Spinal cord (tissue), 10 donors: ENCODE data around the gene RNF4. TPM values are rescaled to one million over a fixed set of nuclear protein-coding genes. Genes with fewer than 3 reads are reported as not detected.
A peak's percentile ranks its signal among the peaks of the same experiment; 100 is the strongest.

ENCODE experiments used
- DNase-seq, 6 donors: peaks; one replicate each; pipeline versions ENCODE4 v3.0.0 to v3.0.0-alpha.2; 2013 to 2015; ENCODE audit warnings: low spot score in 6 of 6, low read depth in 4 of 6
- H3K27ac ChIP-seq: one replicate; pipeline ENCODE4 v1.5.1; 2013; ENCODE audit warnings: low read depth, low read length, control low read depth
- H3K27me3 ChIP-seq: one replicate; pipeline ENCODE4 v1.6.1; 2013; ENCODE audit warnings: low read length; ENCODE audit not compliant: control insufficient read depth, insufficient read depth
- H3K36me3 ChIP-seq: one replicate; pipeline ENCODE4 v1.6.1; 2013; ENCODE audit warnings: low read length; ENCODE audit not compliant: control insufficient read depth, insufficient read depth
- H3K4me1 ChIP-seq: one replicate; pipeline ENCODE4 v1.6.1; 2013; ENCODE audit warnings: low read length; ENCODE audit not compliant: control insufficient read depth, insufficient read depth
- H3K4me3 ChIP-seq: one replicate; pipeline ENCODE4 v1.5.1; 2013; ENCODE audit warnings: low read depth, low read length, control low read depth
- H3K9me3 ChIP-seq: one replicate; pipeline ENCODE4 v1.6.1; 2013; ENCODE audit warnings: low read length; ENCODE audit not compliant: control insufficient read depth, insufficient read depth
- WGBS: methylation state at CpG from one replicate; pipeline ENCODE4 v1.1.5; 2013; ENCODE audit warnings: missing lambda C conversion rate; ENCODE audit not compliant: insufficient coverage; 5-methylcytosine and 5-hydroxymethylcytosine counted together
- polyA plus RNA-seq, 2 donors: library from polyadenylated mRNA; unstranded; fragments of 120-200 nt; gene quantifications; one replicate each; pipeline ENCODE4 v1.2.1, GENCODE V29; 2013; ENCODE audit not compliant: insufficient read length in 2 of 2
- total RNA-seq, 2 donors: library from RNA; depleted of rRNA in 1 of 2; stranded (reverse); fragments of 120-200 nt in 1 of 2; fragments of >200 nt in 1 of 2; gene quantifications; one replicate each; pipeline versions ENCODE4 v1.2.3 to v1.2.4, GENCODE V29; 2013 to 2014
- donor health status: healthy.

Gene RNF4
- total and polyA plus RNA-seq, 4 donors = 41.0 to 67.0 (median 53.8) TPM

- Histone ChIP-seq H3K4me3 (peak overlapping the region; percentile 87), H3K27me3 (no peaks in the 10 kb centered on the region), H3K27ac (peak overlapping the region; percentile 85), H3K4me1 (peaks cover 19% of the 10 kb centered on the region), H3K36me3 (peaks cover 24% of the 10 kb centered on the region), H3K9me3 (peaks cover 2% of the 10 kb centered on the region)
- DNase-seq = peak in 2 of 6 donors; percentile 9 to 32
- WGBS = under 1% methylated on average over 78 of the region's 78 CpGs
These were observed 482 bp downstream of the RNF4 start for GRCh38 chr4:2469192-2469984.

DNA sequence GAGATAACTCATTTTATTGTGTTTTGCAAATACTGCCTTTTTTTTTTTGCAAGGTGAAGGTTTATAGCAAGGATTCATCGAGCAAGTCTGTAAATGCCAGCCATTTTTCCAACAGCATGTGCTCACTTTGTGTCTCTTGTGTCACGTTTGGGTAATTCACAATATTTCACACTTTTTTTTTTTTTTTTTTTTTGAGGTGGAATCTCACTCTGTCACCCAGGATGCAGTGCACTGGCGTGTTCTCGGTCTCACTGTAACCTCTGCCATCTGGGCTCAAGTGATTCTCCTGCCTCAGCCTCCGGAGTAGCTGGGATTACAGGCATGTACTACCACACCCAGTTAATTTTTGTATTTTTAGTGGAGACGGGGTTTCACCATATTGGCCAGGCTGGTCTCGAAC lies 1.9 kb downstream of the RNF4 start:
- no peak for DNase-seq
- WGBS = 100% methylated on average over 2 of the region's 7 CpGs
- Histone ChIP-seq H3K9me3 (peaks cover 2% of the 10 kb centered on the region), H3K4me1 (peaks cover 19% of the 10 kb centered on the region), H3K27me3 (no peaks in the 10 kb centered on the region), H3K36me3 (peaks cover 21% of the 10 kb centered on the region), H3K4me3 (no peak overlapping the region), H3K27ac (no peak overlapping the region)

- DNase-seq = no peak
- no peaks in the 10 kb centered on the region for H3K27me3 ChIP-seq
- H3K36me3 ChIP-seq = peaks cover 21% of the 10 kb centered on the region
- no peak overlapping the region for H3K27ac ChIP-seq
- no CpG with 5 or more reads among the region's 4 CpGs for WGBS
- H3K4me3 ChIP-seq = no peak overlapping the region
- peaks cover 18% of the 10 kb centered on the region for H3K4me1 ChIP-seq
- H3K9me3 ChIP-seq = peaks cover 2% of the 10 kb centered on the region
These were observed 3.3 kb downstream of the RNF4 start for GRCh38 chr4:2472187-2472586.

DNA sequence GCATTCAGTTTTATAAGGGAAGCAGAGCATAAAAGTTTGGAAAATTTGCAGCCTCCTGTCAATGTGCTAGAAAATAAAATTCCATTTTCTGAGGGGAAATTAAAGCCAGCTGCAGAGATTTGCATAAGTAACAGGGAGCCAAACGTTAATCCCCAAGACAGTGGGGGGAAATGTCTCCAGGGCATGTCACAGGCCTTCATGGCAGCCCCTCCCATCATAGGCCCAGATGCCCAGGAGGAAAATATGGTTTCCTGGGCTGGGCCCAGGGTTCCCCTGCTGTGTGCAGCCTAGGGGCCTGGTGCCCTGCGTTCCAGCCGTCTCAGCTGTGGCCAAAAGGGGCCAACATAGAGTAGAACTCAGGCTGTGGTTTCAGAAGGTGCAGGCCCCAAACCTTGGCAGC lies 9.3 kb downstream of the RNF4 start:
- Histone ChIP-seq H3K27ac (no peak overlapping the region), H3K9me3 (no peaks in the 10 kb centered on the region), H3K27me3 (no peaks in the 10 kb centered on the region), H3K36me3 (peaks cover 11% of the 10 kb centered on the region), H3K4me1 (peaks cover 12% of the 10 kb centered on the region), H3K4me3 (no peak overlapping the region)
- 39% methylated on average over 3 of the region's 3 CpGs for WGBS
- DNase-seq = no peak

DNA sequence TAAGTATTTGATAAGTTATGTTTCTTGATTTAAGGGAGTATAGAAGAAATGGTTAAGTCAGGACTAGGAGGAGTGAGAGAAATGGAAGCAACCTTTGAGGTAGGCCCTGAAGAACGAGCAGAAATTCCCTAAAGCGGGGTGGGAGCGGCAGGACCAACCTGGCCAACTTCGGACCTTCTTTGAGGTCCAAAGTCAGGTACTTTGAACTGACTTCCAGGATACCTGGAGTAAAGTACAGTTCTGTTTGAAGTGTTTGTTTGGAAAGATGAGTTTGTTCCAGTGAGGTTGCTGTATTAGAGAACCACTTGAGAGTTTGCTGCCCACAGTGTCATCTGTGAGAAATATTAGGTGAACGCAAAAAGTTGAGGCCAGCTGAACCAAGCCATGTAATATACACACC lies 11.7 kb downstream of the RNF4 start:
- H3K4me3 ChIP-seq = no peak overlapping the region
- H3K4me1 ChIP-seq = peaks cover 19% of the 10 kb centered on the region
- H3K9me3 ChIP-seq = no peaks in the 10 kb centered on the region
- WGBS = 94% methylated on average over 4 of the region's 5 CpGs
- H3K36me3 ChIP-seq = no peaks in the 10 kb centered on the region
- no peak overlapping the region for H3K27ac ChIP-seq
- no peaks in the 10 kb centered on the region for H3K27me3 ChIP-seq
- no peak for DNase-seq

- no CpG with 5 or more reads among the region's 4 CpGs for whole genome bisulfite sequencing
- H3K27ac ChIP-seq = peak overlapping the region; percentile 17
- no peak overlapping the region for H3K4me3 ChIP-seq
- peaks cover 19% of the 10 kb centered on the region for H3K4me1 ChIP-seq
- H3K27me3 ChIP-seq = no peaks in the 10 kb centered on the region
- H3K36me3 ChIP-seq = no peaks in the 10 kb centered on the region
- H3K9me3 ChIP-seq = no peaks in the 10 kb centered on the region
- DNase-seq = no peak
These were observed 13.3 kb downstream of the RNF4 start for GRCh38 chr4:2482192-2482591.

DNA sequence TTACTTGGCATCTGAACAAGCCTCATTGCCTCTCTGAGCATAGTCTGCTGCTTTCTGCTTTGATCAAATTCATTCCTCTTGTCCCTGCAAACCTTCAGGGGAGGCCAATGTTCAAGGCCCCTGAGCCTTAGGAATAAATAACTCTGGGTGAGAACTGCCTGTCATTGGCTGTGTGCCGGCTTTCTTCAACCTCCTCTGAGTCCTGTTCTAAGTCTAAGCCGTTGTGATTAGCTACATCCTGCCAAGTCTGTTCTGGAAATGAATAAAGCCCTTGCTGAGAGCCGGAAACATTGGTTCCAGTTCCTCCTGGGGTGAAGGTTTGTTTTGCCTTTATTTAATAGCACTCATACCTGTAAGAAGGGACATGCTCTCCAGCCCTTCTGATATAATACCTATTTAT lies 13.8 kb downstream of the RNF4 start:
- no peaks in the 10 kb centered on the region for H3K9me3 ChIP-seq
- no peaks in the 10 kb centered on the region for H3K36me3 ChIP-seq
- WGBS = 33% methylated on average over 1 of the region's 3 CpGs
- H3K4me1 ChIP-seq = peaks cover 19% of the 10 kb centered on the region
- peak in 3 of 6 donors; percentile 28 to 80 (median 64) for DNase-seq
- peak overlapping the region; percentile 17 for H3K27ac ChIP-seq
- H3K27me3 ChIP-seq = no peaks in the 10 kb centered on the region
- no peak overlapping the region for H3K4me3 ChIP-seq

DNA sequence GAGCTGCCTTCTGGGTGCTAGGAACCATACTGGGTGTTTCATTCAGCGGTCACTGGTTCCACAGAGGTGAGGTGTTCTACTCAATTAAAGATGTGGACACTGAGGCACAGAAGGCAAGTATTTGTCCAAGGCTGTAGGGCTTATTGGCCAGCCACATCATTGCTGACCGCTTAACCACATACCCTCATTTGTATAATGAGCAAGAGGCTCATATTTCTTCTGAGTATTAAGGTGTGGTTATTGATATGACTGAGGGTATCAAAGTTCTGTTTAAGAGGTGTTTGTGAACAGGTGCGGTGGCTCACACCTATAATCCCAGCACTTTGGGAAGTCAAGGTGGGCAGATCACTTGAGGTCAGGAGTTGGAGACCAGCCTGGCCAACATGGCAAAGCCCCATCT lies 14.3 kb downstream of the RNF4 start:
- H3K27ac ChIP-seq = no peak overlapping the region

GRCh38 chr4:2484185-2484584 lies 15.3 kb downstream of the RNF4 start:
- H3K27ac ChIP-seq = no peak overlapping the region
- peaks cover 19% of the 10 kb centered on the region for H3K4me1 ChIP-seq

More for the DNA sequence above, 14.3 kb downstream of the RNF4 start:
- DNase-seq = no peak
- WGBS = no CpG with 5 or more reads among the region's 3 CpGs
- H3K36me3 ChIP-seq = no peaks in the 10 kb centered on the region
- no peaks in the 10 kb centered on the region for H3K9me3 ChIP-seq
- peaks cover 19% of the 10 kb centered on the region for H3K4me1 ChIP-seq
- H3K27me3 ChIP-seq = no peaks in the 10 kb centered on the region
- H3K4me3 ChIP-seq = no peak overlapping the region

GRCh38 chr4:2484993-2485392 lies 16.1 kb downstream of the RNF4 start:
- H3K4me3 ChIP-seq = no peak overlapping the region
- H3K27me3 ChIP-seq = no peaks in the 10 kb centered on the region
- DNase-seq = peak in 1 of 6 donors; percentile 32
- H3K4me1 ChIP-seq = peaks cover 19% of the 10 kb centered on the region
- WGBS = 69% methylated on average over 9 of the region's 11 CpGs
- no peaks in the 10 kb centered on the region for H3K9me3 ChIP-seq
- peaks cover 7% of the 10 kb centered on the region for H3K36me3 ChIP-seq
- H3K27ac ChIP-seq = no peak overlapping the region

More at GRCh38 chr4:2484185-2484584, 15.3 kb downstream of the RNF4 start:
- no peak for DNase-seq
- no peaks in the 10 kb centered on the region for H3K9me3 ChIP-seq
- no CpG with 5 or more reads among the region's 6 CpGs for WGBS
- H3K36me3 ChIP-seq = no peaks in the 10 kb centered on the region
- H3K27me3 ChIP-seq = no peaks in the 10 kb centered on the region
- H3K4me3 ChIP-seq = no peak overlapping the region
